ENCODE results near the gene TMEM119.

TMEM119 gene

DNA sequence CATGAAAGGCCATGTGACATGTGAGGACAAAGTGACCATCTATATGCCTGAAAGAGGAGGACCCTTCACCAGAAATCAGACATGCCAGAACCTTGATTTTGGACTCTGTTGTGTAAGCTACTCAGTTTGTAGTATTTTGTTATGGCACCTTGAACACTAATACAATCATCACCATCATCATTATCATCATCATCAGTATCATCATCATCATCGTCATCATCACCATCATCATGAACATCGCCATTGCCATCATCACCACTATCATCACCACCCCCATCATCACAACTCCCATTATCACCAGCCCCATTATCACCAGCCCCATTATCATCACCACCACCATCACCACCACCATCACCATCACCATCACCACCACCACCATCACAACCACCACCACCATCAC is 19.6 kb downstream of the TMEM119 start:
- Histone ChIP-seq H3K27ac (replicated peaks) (no peak overlapping the region), H3K4me3 (replicated peaks; ENCODE audit: insufficient read depth, low read length) (no peak overlapping the region), H3K27me3 (ENCODE audit: insufficient read depth, poor library complexity, severe bottlenecking) (no peaks in the 10 kb centered on the region)
- no peak for DNase-seq (ENCODE audit: low read depth in 1 of 2, low spot score in 1 of 2)
- TF ChIP-seq POLR2AphosphoS5 (IDR thresholded peaks at IDR 0.05; ENCODE audit: low read depth) (no peak), GABPA (IDR thresholded peaks at IDR 0.05; ENCODE audit: low read depth) (no peak), SPI1 (IDR thresholded peaks at IDR 0.05; ENCODE audit: borderline replicate concordance, low read depth) (no peak)
- TF ChIP-seq, protein P1, sequence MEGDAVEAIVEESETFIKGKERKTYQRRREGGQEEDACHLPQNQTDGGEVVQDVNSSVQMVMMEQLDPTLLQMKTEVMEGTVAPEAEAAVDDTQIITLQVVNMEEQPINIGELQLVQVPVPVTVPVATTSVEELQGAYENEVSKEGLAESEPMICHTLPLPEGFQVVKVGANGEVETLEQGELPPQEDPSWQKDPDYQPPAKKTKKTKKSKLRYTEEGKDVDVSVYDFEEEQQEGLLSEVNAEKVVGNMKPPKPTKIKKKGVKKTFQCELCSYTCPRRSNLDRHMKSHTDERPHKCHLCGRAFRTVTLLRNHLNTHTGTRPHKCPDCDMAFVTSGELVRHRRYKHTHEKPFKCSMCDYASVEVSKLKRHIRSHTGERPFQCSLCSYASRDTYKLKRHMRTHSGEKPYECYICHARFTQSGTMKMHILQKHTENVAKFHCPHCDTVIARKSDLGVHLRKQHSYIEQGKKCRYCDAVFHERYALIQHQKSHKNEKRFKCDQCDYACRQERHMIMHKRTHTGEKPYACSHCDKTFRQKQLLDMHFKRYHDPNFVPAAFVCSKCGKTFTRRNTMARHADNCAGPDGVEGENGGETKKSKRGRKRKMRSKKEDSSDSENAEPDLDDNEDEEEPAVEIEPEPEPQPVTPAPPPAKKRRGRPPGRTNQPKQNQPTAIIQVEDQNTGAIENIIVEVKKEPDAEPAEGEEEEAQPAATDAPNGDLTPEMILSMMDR (IDR thresholded peaks at IDR 0.05; ENCODE audit: insufficient read depth, low read length): no peak
- TF ChIP-seq, protein P2, sequence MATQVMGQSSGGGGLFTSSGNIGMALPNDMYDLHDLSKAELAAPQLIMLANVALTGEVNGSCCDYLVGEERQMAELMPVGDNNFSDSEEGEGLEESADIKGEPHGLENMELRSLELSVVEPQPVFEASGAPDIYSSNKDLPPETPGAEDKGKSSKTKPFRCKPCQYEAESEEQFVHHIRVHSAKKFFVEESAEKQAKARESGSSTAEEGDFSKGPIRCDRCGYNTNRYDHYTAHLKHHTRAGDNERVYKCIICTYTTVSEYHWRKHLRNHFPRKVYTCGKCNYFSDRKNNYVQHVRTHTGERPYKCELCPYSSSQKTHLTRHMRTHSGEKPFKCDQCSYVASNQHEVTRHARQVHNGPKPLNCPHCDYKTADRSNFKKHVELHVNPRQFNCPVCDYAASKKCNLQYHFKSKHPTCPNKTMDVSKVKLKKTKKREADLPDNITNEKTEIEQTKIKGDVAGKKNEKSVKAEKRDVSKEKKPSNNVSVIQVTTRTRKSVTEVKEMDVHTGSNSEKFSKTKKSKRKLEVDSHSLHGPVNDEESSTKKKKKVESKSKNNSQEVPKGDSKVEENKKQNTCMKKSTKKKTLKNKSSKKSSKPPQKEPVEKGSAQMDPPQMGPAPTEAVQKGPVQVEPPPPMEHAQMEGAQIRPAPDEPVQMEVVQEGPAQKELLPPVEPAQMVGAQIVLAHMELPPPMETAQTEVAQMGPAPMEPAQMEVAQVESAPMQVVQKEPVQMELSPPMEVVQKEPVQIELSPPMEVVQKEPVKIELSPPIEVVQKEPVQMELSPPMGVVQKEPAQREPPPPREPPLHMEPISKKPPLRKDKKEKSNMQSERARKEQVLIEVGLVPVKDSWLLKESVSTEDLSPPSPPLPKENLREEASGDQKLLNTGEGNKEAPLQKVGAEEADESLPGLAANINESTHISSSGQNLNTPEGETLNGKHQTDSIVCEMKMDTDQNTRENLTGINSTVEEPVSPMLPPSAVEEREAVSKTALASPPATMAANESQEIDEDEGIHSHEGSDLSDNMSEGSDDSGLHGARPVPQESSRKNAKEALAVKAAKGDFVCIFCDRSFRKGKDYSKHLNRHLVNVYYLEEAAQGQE (IDR thresholded peaks at IDR 0.05; ENCODE audit: insufficient replicate concordance, low read depth): no peak

DNA sequence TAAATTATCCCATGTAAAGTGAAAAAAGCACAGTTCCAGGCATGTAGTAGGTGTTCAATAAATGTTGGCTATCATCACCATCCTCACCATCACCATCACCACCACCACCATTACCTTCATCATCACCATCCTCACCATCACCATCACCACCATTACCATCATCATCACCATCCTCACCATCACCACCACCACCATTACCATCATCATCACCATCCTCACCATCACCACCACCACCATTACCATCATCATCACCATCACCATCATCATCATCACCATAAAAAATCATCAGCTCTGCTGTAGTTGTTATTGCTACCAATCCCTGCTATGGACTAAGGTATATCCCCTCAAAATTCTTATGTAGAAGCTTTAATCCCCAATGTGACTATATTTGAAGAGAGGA is 20.4 kb downstream of the TMEM119 start:
- TF ChIP-seq POLR2AphosphoS5 (IDR thresholded peaks at IDR 0.05; ENCODE audit: low read depth): no peak
- TF ChIP-seq, protein P1 (IDR thresholded peaks at IDR 0.05; ENCODE audit: insufficient read depth, low read length): no peak
- no peak for TF ChIP-seq GABPA (IDR thresholded peaks at IDR 0.05; ENCODE audit: low read depth)
- TF ChIP-seq, protein P2 (IDR thresholded peaks at IDR 0.05; ENCODE audit: insufficient replicate concordance, low read depth): no peak
- TF ChIP-seq SPI1 (IDR thresholded peaks at IDR 0.05; ENCODE audit: borderline replicate concordance, low read depth): no peak
- no peak for DNase-seq (ENCODE audit: low read depth in 1 of 2, low spot score in 1 of 2)
- Histone ChIP-seq H3K4me3 (replicated peaks; ENCODE audit: insufficient read depth, low read length) (no peak overlapping the region), H3K27ac (replicated peaks) (no peak overlapping the region), H3K27me3 (ENCODE audit: insufficient read depth, poor library complexity, severe bottlenecking) (no peaks in the 10 kb centered on the region)

DNA sequence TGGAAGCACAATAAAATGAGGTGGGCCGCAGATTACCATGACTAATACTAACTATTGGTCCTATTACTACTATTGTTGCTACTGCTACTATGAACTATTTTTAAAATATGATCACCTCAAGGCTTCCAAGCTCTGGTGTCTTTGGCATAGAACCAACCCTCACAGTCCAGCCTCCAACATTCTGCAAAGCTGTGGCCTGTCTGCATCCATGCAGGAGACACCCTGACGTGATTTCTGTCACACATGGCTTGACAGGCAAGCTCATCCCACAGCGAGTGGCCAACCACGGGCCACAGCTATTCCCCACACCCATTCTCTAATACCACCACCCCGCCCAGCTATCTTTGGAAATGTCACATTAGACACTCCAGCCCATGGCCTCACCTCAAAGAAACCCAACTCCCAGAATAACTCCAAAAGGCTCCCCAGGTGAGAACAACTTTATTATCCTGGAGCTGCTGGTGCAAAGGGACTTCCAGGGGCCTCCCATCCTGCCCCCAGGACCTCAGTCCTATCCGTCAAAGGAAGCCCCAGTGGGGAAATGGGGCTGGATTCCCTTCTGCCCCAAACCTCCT is 21.1 kb downstream of the TMEM119 start:
- DNase-seq (ENCODE audit: low read depth in 1 of 2, low spot score in 1 of 2): no peak
- Histone ChIP-seq H3K4me3 (replicated peaks; ENCODE audit: insufficient read depth, low read length) (no peak overlapping the region), H3K27me3 (ENCODE audit: insufficient read depth, poor library complexity, severe bottlenecking) (no peaks in the 10 kb centered on the region), H3K27ac (replicated peaks) (no peak overlapping the region)
- TF ChIP-seq, protein P1 (IDR thresholded peaks at IDR 0.05; ENCODE audit: insufficient read depth, low read length): no peak
- no peak for TF ChIP-seq SPI1 (IDR thresholded peaks at IDR 0.05; ENCODE audit: borderline replicate concordance, low read depth)
- TF ChIP-seq, protein P2 (IDR thresholded peaks at IDR 0.05; ENCODE audit: insufficient replicate concordance, low read depth): no peak
- TF ChIP-seq GABPA (IDR thresholded peaks at IDR 0.05; ENCODE audit: low read depth): no peak
- TF ChIP-seq POLR2AphosphoS5 (IDR thresholded peaks at IDR 0.05; ENCODE audit: low read depth): no peak
